Thyroid gland (tissue), 4 donors: ENCODE data around the gene TMEM242. TPM values are rescaled to one million over a fixed set of nuclear protein-coding genes. Genes with fewer than 3 reads are reported as not detected.

Source experiments
- DNase-seq, 2 donors: peaks; one replicate each; pipeline ENCODE4 v3.0.0-alpha.2; 2019
- H3K27ac ChIP-seq, 3 donors: fragments of 200-600 bp; sonication (generic); 1 replicate in 2 of 3; 2 replicates in 1 of 3; pipeline ENCODE4 v1.5.1; 2016 to 2019; ENCODE audit warnings: mild to moderate bottlenecking in 1 of 3, moderate library complexity in 1 of 3
- H3K27me3 ChIP-seq: fragments of 200-600 bp; sonication (generic); one replicate; pipeline ENCODE4 v1.5.1; 2019
- H3K36me3 ChIP-seq, 2 donors: fragments of 200-600 bp; sonication (generic); one replicate each; pipeline ENCODE4 v1.5.1; 2016 to 2019
- H3K4me1 ChIP-seq, 2 donors: fragments of 200-600 bp; sonication (generic); one replicate each; pipeline ENCODE4 v1.5.1; 2017 to 2019
- H3K4me3 ChIP-seq, 3 donors: fragments of 200-600 bp; sonication (generic); replicated peaks in 1 of 3; 1 replicate in 2 of 3; 2 replicates in 1 of 3; pipeline ENCODE4 v1.5.1; 2016; ENCODE audit warnings: mild to moderate bottlenecking in 1 of 3
- H3K9me3 ChIP-seq: fragments of 200-600 bp; sonication (generic); one replicate; pipeline ENCODE4 v1.5.1; 2017
- POLR2A ChIP-seq, 2 donors: fragments of 450-650 bp; IDR thresholded peaks; one replicate each; pipeline ENCODE4 v1.6.1; 2017; ENCODE audit warnings: antibody characterized with exemption in 2 of 2, mild to moderate bottlenecking in 2 of 2, moderate library complexity in 1 of 2
- WGBS, 2 donors: methylation state at CpG; one replicate each; pipeline ENCODE4 v1.1.5; 2017; 5-methylcytosine and 5-hydroxymethylcytosine counted together
- intact Hi-C: fragments of 100-400 bp; cut with DNase I; formaldehyde crosslinking; loops from one replicate; pipeline ENCODE4 v1.15.1; 2023
- total RNA-seq, 4 donors: library from RNA; depleted of rRNA; stranded (reverse); fragments of >200 nt; gene quantifications; one replicate each; pipeline ENCODE4 v1.2.3, GENCODE V29; 2016
- TF ChIP-seq, protein P1 (sequence below), 6 experiments: fragments of 200-600 bp in 3 of 6; fragments of 450-650 bp in 3 of 6; sonication (generic) in 3 of 6; IDR thresholded peaks; one replicate each; pipeline ENCODE4 v1.5.1; 2016 to 2019; ENCODE audit warnings: antibody characterized with exemption in 6 of 6, mild to moderate bottlenecking in 2 of 6, inconsistent platforms in 1 of 6, moderate library complexity in 1 of 6

The TMEM242 gene
- total RNA-seq, 4 donors from 2014 or later: 7.0 to 14.0 (median 9.7) TPM

DNA sequence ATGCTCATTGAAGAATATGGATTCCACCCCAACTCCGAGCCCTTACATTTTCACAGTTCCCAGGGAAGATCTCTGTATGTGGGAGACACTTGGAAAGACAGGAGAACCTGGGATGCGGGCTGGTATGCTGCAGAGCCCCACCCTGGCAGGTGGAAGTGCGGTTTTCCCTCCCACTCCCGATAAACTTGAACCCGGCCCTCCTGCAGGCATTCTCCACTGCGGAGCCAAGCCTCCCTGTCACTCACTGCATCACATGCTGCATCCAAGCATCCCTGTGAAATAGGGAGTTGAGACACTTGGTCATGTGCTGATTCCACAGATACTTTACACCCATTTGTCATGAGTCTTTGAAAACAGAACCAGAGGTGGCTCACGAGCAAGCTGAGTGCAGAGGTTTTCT lies 35.4 kb downstream of the TMEM242 start:
- no peaks in the 10 kb centered on the region for H3K9me3 ChIP-seq
- intact Hi-C loops: no loop called here
- WGBS, 2 donors: 89 to 97% methylated on average over 6 to 7 of the region's 7 CpGs
- H3K27ac ChIP-seq: no peak overlapping the region
- no peak for DNase-seq
- no peak overlapping the region for H3K4me3 ChIP-seq
- no peak for TF ChIP-seq POLR2A (IDR thresholded peaks at IDR 0.05)
- TF ChIP-seq, protein P1, sequence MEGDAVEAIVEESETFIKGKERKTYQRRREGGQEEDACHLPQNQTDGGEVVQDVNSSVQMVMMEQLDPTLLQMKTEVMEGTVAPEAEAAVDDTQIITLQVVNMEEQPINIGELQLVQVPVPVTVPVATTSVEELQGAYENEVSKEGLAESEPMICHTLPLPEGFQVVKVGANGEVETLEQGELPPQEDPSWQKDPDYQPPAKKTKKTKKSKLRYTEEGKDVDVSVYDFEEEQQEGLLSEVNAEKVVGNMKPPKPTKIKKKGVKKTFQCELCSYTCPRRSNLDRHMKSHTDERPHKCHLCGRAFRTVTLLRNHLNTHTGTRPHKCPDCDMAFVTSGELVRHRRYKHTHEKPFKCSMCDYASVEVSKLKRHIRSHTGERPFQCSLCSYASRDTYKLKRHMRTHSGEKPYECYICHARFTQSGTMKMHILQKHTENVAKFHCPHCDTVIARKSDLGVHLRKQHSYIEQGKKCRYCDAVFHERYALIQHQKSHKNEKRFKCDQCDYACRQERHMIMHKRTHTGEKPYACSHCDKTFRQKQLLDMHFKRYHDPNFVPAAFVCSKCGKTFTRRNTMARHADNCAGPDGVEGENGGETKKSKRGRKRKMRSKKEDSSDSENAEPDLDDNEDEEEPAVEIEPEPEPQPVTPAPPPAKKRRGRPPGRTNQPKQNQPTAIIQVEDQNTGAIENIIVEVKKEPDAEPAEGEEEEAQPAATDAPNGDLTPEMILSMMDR (IDR thresholded peaks at IDR 0.05): no peak
- H3K4me1 ChIP-seq: no peaks in the 10 kb centered on the region
- H3K36me3 ChIP-seq: peaks cover 8 to 14% of the 10 kb centered on the region in 2 donors
- no peaks in the 10 kb centered on the region for H3K27me3 ChIP-seq

DNA sequence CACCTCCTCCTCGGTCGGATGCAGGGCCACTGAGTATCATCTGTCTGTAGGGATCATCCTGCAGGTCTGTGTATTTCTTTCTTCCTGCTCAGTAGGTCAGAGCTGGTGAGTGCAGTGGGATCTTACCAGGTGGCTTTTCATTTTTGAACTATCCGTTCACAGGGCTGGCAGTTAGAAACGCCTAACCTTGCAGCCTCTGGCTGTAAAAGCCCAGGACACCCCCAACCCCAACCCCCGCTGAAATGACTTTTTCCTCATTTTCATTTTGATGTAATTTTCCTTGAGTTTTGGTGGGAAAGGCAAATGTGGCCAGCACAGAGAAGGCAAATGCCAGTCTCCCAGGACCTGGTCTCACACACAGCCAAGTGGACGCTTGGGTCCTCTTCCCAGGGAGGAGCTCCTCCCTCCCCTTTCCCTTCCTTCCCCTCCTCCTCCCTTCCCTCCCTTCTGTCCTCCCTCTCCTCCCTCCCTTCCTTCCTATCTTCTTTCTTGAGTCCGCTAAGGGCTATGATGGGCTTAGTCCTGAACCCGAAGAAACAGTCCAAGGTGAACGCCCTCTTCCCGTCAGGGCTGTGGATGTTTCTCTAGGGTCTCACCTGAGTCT lies 36.0 kb downstream of the TMEM242 start:
- Histone ChIP-seq H3K27ac (no peak overlapping the region), H3K36me3 (peaks cover 8 to 14% of the 10 kb centered on the region in 2 donors), H3K27me3 (no peaks in the 10 kb centered on the region), H3K4me3 (no peak overlapping the region), H3K4me1 (no peaks in the 10 kb centered on the region), H3K9me3 (no peaks in the 10 kb centered on the region)
- DNase-seq: no peak
- intact Hi-C loops: no loop called here
- TF ChIP-seq, protein P1 (IDR thresholded peaks at IDR 0.05): no peak
- TF ChIP-seq POLR2A (IDR thresholded peaks at IDR 0.05): no peak
- WGBS, 2 donors: 85 to 90% methylated on average over 10 of the region's 10 CpGs

DNA sequence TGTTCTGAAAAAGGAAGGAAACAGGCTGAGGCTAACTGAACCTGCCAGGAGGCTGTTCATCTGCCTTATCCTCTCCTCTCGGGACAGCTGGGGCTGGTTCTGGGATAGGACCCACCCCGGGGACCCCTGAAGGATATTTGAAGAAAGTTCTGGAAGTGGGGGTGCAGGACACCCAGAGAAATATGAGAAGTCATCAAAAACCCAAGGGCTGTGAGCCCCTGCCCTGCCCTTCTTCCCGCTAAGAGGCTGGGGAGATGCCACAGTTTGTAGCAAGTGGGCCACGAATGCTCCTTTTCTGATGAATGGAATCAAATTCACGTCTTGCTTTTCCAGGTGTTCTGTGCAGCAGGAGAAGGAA lies 37.9 kb downstream of the TMEM242 start:
- 79 to 93% methylated on average over 5 of the region's 5 CpGs for WGBS, 2 donors
- no peak for DNase-seq
- no peaks in the 10 kb centered on the region for H3K27me3 ChIP-seq
- no peaks in the 10 kb centered on the region for H3K4me1 ChIP-seq
- no peak overlapping the region for H3K27ac ChIP-seq
- intact Hi-C loops: no loop called here
- TF ChIP-seq POLR2A (IDR thresholded peaks at IDR 0.05): no peak
- TF ChIP-seq, protein P1 (IDR thresholded peaks at IDR 0.05): no peak
- no peak overlapping the region for H3K4me3 ChIP-seq
- H3K9me3 ChIP-seq: no peaks in the 10 kb centered on the region
- H3K36me3 ChIP-seq: peaks cover 0 to 4% of the 10 kb centered on the region in 2 donors

DNA sequence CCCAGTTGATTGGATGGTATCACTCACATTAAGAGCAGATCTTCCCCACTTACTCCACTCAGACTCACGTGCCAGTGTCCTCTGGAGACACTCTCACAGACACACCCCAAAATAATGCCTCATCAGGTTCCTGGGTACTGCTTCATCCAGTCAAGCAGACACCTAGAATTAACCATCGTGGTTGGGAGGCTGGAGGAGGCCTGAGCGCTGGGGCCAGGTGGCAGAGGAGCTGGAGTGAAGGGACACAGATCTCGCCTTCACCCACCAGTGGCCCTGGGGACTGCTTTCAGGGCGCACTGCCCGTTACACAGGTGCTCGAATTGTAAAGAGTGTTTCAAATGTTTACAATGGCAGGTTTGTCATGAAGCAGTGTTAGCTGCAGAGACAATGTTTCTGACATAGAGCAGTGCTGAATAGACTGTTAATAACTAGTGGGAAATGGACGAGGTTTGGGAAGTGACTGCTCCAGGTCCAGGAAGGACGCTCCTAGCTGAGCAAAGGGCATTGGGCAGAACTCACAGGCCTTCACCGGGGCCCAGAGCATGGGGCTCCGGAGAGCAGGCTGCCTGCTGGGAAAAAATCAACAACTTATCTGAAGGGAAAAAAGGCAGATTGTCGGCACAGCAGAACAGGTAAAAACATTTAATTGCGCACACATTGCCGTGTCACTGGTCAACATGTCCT lies 38.4 kb downstream of the TMEM242 start:
- H3K27me3 ChIP-seq: no peaks in the 10 kb centered on the region
- peaks cover 0 to 3% of the 10 kb centered on the region in 2 donors for H3K36me3 ChIP-seq
- WGBS, 2 donors: 70 to 84% methylated on average over 14 of the region's 14 CpGs
- intact Hi-C loops: no loop called here
- no peaks in the 10 kb centered on the region for H3K4me1 ChIP-seq
- no peak overlapping the region for H3K27ac ChIP-seq
- no peaks in the 10 kb centered on the region for H3K9me3 ChIP-seq
- H3K4me3 ChIP-seq: no peak overlapping the region
- DNase-seq: no peak
- TF ChIP-seq, protein P1 (IDR thresholded peaks at IDR 0.05): no peak
- no peak for TF ChIP-seq POLR2A (IDR thresholded peaks at IDR 0.05)
